Fibroblast of skin of right quadriceps (primary cell): ENCODE measurements around the gene ATG7.

Source experiments
- DNase-seq: peaks from one replicate; pipeline ENCODE4 v3.0.0-alpha.2; 2013

The ATG7 gene

GRCh38 chr3:11601446-11602238 is 329.4 kb downstream of the ATG7 start:
- DNase-seq: no peak

- DNase-seq: no peak
Measured at GRCh38 chr3:11602239-11602840, 330.1 kb downstream of the ATG7 start.

GRCh38 chr3:11602886-11603527 is 330.8 kb downstream of the ATG7 start:
- no peak for DNase-seq

GRCh38 chr3:11603628-11604027 is 331.4 kb downstream of the ATG7 start:
- DNase-seq: peak; percentile 87

GRCh38 chr3:11604139-11604892 is 332.1 kb downstream of the ATG7 start:
- peak; percentile 71 for DNase-seq

- no peak for DNase-seq
Measured at GRCh38 chr3:11605398-11605797, 333.2 kb downstream of the ATG7 start.

- DNase-seq: no peak
Measured at GRCh38 chr3:11606090-11606784, 334.0 kb downstream of the ATG7 start.

- no peak for DNase-seq
Measured at GRCh38 chr3:11606865-11607440, 334.8 kb downstream of the ATG7 start.
